ENCODE data around the gene HTR7.

The HTR7 gene

DNA sequence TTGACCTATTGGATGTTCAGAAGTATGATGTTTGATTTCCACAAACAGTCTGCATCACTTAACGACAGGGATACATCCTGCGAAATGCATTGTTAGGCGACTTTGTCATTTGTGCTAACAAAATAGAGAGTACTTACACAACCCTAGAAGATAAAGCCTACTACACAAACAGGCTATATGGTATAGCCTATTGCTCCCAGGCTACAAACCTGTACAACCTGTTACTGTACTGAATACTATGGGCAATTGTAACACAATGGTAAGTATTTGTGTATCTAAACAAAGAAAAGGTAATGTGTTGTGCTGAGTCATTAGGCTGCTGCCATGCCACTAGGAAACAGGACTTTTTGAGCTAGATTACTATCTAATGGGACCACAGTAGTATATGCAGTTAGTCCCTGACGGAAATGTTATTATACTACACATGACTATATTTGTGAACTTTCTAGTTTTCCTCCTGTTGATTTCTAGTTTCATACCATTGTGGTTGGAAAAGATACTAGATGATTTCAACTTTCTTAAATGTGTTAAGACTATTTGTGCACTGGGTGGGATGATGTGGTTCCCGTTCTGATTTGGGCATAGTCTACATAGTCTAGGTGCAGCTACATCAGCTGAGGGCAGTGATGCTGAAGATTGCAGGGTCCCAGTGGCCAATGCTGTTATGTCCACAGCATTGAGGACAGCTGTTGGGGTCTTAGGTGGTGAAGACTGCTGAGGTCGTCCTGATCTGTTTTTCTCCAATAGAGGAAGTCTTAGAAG is 161.7 kb downstream of the HTR7 start:
- peak; percentile 9 for DNase-seq (ENCODE audit: low read depth)
- H3K4me3 ChIP-seq (ENCODE audit: low read depth, low read length), result no peak overlapping the region
- TF ChIP-seq, protein P1, sequence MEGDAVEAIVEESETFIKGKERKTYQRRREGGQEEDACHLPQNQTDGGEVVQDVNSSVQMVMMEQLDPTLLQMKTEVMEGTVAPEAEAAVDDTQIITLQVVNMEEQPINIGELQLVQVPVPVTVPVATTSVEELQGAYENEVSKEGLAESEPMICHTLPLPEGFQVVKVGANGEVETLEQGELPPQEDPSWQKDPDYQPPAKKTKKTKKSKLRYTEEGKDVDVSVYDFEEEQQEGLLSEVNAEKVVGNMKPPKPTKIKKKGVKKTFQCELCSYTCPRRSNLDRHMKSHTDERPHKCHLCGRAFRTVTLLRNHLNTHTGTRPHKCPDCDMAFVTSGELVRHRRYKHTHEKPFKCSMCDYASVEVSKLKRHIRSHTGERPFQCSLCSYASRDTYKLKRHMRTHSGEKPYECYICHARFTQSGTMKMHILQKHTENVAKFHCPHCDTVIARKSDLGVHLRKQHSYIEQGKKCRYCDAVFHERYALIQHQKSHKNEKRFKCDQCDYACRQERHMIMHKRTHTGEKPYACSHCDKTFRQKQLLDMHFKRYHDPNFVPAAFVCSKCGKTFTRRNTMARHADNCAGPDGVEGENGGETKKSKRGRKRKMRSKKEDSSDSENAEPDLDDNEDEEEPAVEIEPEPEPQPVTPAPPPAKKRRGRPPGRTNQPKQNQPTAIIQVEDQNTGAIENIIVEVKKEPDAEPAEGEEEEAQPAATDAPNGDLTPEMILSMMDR (IDR thresholded peaks at IDR 0.05; ENCODE audit: insufficient read depth, low read depth, low read length, missing control alignments), result no peak

All from GM12865 (cell line).